Body of pancreas (tissue), 4 donors: Measurements from ENCODE around the gene BBLN.

ENCODE experiments used
- POLR2A ChIP-seq, 3 donors: fragments of 450-650 bp; IDR thresholded peaks; one replicate each; pipeline ENCODE4 v1.6.1; 2016; ENCODE audit warnings: antibody characterized with exemption in 3 of 3, mild to moderate bottlenecking in 2 of 3
- TF ChIP-seq, protein P1 (sequence below), 7 experiments: fragments of 450-650 bp in 4 of 7; fragments of 200-600 bp in 3 of 7; sonication (generic) in 3 of 7; IDR thresholded peaks; one replicate each; pipeline ENCODE4 v1.5.1; 2016 to 2019; ENCODE audit warnings: antibody characterized with exemption in 7 of 7

DNA sequence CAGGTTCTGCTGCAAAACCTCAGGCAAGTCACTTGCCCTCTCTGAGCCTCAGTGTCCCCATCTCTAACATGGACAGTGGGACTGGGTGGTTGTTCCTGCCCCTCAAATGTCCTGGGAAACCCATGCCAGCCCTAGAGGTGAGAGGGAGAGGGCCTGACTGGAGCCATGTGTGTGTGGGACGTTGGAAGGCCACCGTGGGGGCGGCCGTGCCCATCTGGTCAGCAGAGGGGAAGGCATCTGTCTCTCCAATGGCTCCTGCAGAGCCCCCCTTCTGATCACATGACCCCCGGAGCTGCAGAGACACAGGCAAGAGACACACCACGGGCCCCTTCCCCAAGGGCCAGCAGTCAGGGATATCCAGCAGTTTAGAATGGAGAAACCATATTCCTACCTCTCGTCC, 44.8 kb downstream of the BBLN start:
- TF ChIP-seq, protein P1, sequence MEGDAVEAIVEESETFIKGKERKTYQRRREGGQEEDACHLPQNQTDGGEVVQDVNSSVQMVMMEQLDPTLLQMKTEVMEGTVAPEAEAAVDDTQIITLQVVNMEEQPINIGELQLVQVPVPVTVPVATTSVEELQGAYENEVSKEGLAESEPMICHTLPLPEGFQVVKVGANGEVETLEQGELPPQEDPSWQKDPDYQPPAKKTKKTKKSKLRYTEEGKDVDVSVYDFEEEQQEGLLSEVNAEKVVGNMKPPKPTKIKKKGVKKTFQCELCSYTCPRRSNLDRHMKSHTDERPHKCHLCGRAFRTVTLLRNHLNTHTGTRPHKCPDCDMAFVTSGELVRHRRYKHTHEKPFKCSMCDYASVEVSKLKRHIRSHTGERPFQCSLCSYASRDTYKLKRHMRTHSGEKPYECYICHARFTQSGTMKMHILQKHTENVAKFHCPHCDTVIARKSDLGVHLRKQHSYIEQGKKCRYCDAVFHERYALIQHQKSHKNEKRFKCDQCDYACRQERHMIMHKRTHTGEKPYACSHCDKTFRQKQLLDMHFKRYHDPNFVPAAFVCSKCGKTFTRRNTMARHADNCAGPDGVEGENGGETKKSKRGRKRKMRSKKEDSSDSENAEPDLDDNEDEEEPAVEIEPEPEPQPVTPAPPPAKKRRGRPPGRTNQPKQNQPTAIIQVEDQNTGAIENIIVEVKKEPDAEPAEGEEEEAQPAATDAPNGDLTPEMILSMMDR (IDR thresholded peaks at IDR 0.05) = no peak
- no peak for TF ChIP-seq POLR2A (IDR thresholded peaks at IDR 0.05)
